Liver (tissue), 9 donors: ENCODE measurements around the gene RAB30. TPM values are rescaled to one million over a fixed set of nuclear protein-coding genes. Genes with fewer than 3 reads are reported as not detected.
A peak's percentile ranks its signal among the peaks of the same experiment; 100 is the strongest.

Experiments
- DNase-seq: peaks from one replicate; pipeline ENCODE4 v3.0.0-alpha.2; 2017; ENCODE audit warnings: low spot score
- H3K27ac ChIP-seq, 2 donors: one replicate each; pipeline ENCODE4 v1.7.0; 2013; ENCODE audit warnings: inconsistent platforms in 2 of 2, low read length in 2 of 2, control low read depth in 1 of 2, low read depth in 1 of 2, mild to moderate bottlenecking in 1 of 2
- H3K27me3 ChIP-seq, 4 donors: one replicate each; pipeline versions ENCODE4 v1.6.1 to v1.7.0; 2013; ENCODE audit warnings: low read length in 3 of 4, inconsistent platforms in 1 of 4, mild to moderate bottlenecking in 1 of 4, moderate library complexity in 1 of 4; ENCODE audit not compliant: control insufficient read depth in 4 of 4, insufficient read depth in 4 of 4
- H3K36me3 ChIP-seq, 4 donors: one replicate each; pipeline versions ENCODE4 v1.6.1 to v1.7.0; 2013; ENCODE audit warnings: low read length in 3 of 4, mild to moderate bottlenecking in 3 of 4, low read depth in 1 of 4, moderate library complexity in 1 of 4; ENCODE audit not compliant: control insufficient read depth in 4 of 4, insufficient read depth in 3 of 4
- H3K4me1 ChIP-seq, 4 donors: one replicate each; pipeline versions ENCODE4 v1.6.1 to v1.7.0; 2013; ENCODE audit warnings: low read length in 3 of 4, mild to moderate bottlenecking in 3 of 4, moderate library complexity in 1 of 4; ENCODE audit not compliant: control insufficient read depth in 4 of 4, insufficient read depth in 4 of 4
- H3K4me3 ChIP-seq, 3 donors: one replicate each; pipeline versions ENCODE4 v1.6.1 to v1.7.0; 2013; ENCODE audit warnings: low read length in 3 of 3, control low read depth in 1 of 3, low read depth in 1 of 3, mild to moderate bottlenecking in 1 of 3
- H3K9ac ChIP-seq, 2 donors: one replicate each; pipeline ENCODE4 v1.7.0; 2013; ENCODE audit warnings: low read length in 2 of 2, mild to moderate bottlenecking in 2 of 2, moderate library complexity in 2 of 2, control low read depth in 1 of 2, low read depth in 1 of 2
- H3K9me3 ChIP-seq, 4 donors: one replicate each; pipeline versions ENCODE4 v1.6.1 to v1.7.0; 2013; ENCODE audit warnings: low read length in 3 of 4; ENCODE audit not compliant: control insufficient read depth in 4 of 4
- EGR1 ChIP-seq, 2 donors: IDR thresholded peaks; 2 replicates each; pipeline ENCODE4 v1.6.1; 2016 to 2018; ENCODE audit warnings: antibody characterized with exemption in 2 of 2, low read depth in 2 of 2
- FOXA1 ChIP-seq: IDR thresholded peaks from 2 replicates; pipeline ENCODE4 v1.6.1; 2016; ENCODE audit warnings: antibody characterized with exemption
- FOXA2 ChIP-seq: IDR thresholded peaks from 2 replicates; pipeline ENCODE4 v1.6.1; 2016; ENCODE audit warnings: antibody characterized with exemption
- GABPA ChIP-seq, 2 donors: IDR thresholded peaks in 1 of 2; conservative IDR thresholded peaks in 1 of 2; 2 replicates each; pipeline ENCODE4 v1.6.1; 2016; ENCODE audit warnings: antibody characterized with exemption in 2 of 2, mild to moderate bottlenecking in 1 of 2, moderate library complexity in 1 of 2
- HNF4A ChIP-seq, 2 donors: conservative IDR thresholded peaks; 2 replicates each; pipeline ENCODE4 v1.6.1; 2016; ENCODE audit warnings: antibody characterized with exemption in 2 of 2, mild to moderate bottlenecking in 2 of 2
- HNF4G ChIP-seq: IDR thresholded peaks from 2 replicates; pipeline ENCODE4 v1.6.1; 2016; ENCODE audit warnings: antibody characterized with exemption
- JUND ChIP-seq, 2 donors: IDR thresholded peaks; 2 replicates each; pipeline ENCODE4 v1.6.1; 2016; ENCODE audit warnings: antibody characterized with exemption in 2 of 2
- NR2F2 ChIP-seq: IDR thresholded peaks from 2 replicates; pipeline ENCODE4 v1.6.1; 2016; ENCODE audit warnings: antibody characterized with exemption
- RAD21 ChIP-seq, 2 donors: IDR thresholded peaks; 2 replicates each; pipeline ENCODE4 v1.6.1; 2016; ENCODE audit warnings: antibody characterized with exemption in 2 of 2, mild to moderate bottlenecking in 2 of 2
- RXRA ChIP-seq, 2 donors: IDR thresholded peaks; 2 replicates each; pipeline ENCODE4 v1.6.1; 2017 to 2018; ENCODE audit warnings: antibody characterized with exemption in 2 of 2, mild to moderate bottlenecking in 1 of 2
- SP1 ChIP-seq: IDR thresholded peaks from 2 replicates; pipeline ENCODE4 v1.6.1; 2018; ENCODE audit warnings: antibody characterized with exemption, mild to moderate bottlenecking
- TAF1 ChIP-seq: conservative IDR thresholded peaks from 2 replicates; pipeline ENCODE4 v1.6.1; 2016; ENCODE audit warnings: antibody characterized with exemption, mild to moderate bottlenecking
- YY1 ChIP-seq: IDR thresholded peaks from 2 replicates; pipeline ENCODE4 v1.6.1; 2016; ENCODE audit warnings: antibody characterized with exemption, mild to moderate bottlenecking
- WGBS: extraction: QIAGEN DNeasy Blood & Tissue Kit; methylation state at CpG from one replicate; pipeline ENCODE4 v1.1.7; 2013; 5-methylcytosine and 5-hydroxymethylcytosine counted together
- polyA plus RNA-seq, 2 donors: library from polyadenylated mRNA; stranded (reverse) in 1 of 2; unstranded in 1 of 2; fragments of 200-250 nt in 1 of 2; fragments of >200 nt in 1 of 2; fragmentation: Nextera tagmentation in 1 of 2; extraction: Ambion mirVana in 1 of 2; gene quantifications; one replicate each; pipeline versions ENCODE4 v1.2.1 to v1.2.3, GENCODE V29; 2013 to 2015
- total RNA-seq, 2 donors: library from RNA; depleted of rRNA; stranded (reverse); fragments of >200 nt; gene quantifications; one replicate each; pipeline ENCODE4 v1.2.3, GENCODE V29; 2014
- TF ChIP-seq, protein P1 (sequence below): IDR thresholded peaks from 2 replicates; pipeline ENCODE4 v1.6.1; 2016; ENCODE audit warnings: antibody characterized with exemption
- TF ChIP-seq, protein P2 (sequence below): IDR thresholded peaks from 2 replicates; pipeline ENCODE4 v1.6.1; 2016; ENCODE audit warnings: antibody characterized with exemption
- TF ChIP-seq, protein P3 (sequence below): IDR thresholded peaks from 2 replicates; pipeline ENCODE4 v1.6.1; 2016; ENCODE audit warnings: antibody characterized with exemption
- TF ChIP-seq, protein P4 (sequence below): fragments of 150-350 bp; IDR thresholded peaks from 2 replicates; pipeline ENCODE4 v1.5.1; 2017; ENCODE audit warnings: improper control_type of control experiment, low read depth, low read length; ENCODE audit not compliant: missing input control
- TF ChIP-seq, protein P5 (sequence below): IDR thresholded peaks from 2 replicates; pipeline ENCODE4 v1.6.1; 2016; ENCODE audit warnings: antibody characterized with exemption, mild to moderate bottlenecking
- donor health status: healthy.
- donor health status: healthy.
- donor health status: healthy.
- donor health status: healthy.
- donor health status: healthy.

The RAB30 gene
- total and polyA plus RNA-seq, 4 donors = 2.4 to 5.4 (median 3.2) TPM

DNA sequence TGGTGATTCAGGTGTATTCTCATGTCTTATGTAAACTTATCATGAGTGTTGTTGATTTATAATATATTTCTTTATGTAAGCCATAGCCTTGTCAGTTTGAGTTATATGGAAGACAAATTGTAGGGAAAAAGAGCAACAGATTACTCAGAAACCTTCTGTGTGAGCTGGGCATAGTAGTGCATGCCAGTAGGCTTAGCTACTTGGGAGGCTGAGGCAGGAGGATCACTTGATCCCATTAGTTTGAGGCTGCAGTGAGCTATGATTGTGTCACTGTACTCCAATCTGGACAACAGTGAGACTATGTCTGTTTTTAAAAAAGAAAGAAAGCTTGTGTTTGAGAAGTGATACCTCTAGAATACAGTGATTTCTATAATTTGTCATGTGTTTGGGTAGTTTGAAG lies 2.2 kb upstream of the RAB30 start:
- Histone ChIP-seq H3K4me1 (peaks cover 2 to 25% (median 8%) of the 10 kb centered on the region in 4 donors), H3K9ac (no peak overlapping the region), H3K9me3 (no peaks in the 10 kb centered on the region), H3K27ac (no peak overlapping the region), H3K36me3 (peaks cover 0 to 8% (median 3%) of the 10 kb centered on the region in 4 donors), H3K27me3 (no peaks in the 10 kb centered on the region), H3K4me3 (no peak overlapping the region)
- no peak for DNase-seq
- TF ChIP-seq HNF4G = no peak
- no peak for TF ChIP-seq HNF4A (conservative IDR thresholded peaks at IDR 0.05)
- no peak for TF ChIP-seq GABPA (IDR thresholded peaks at IDR 0.05 in 1 of 2, conservative IDR thresholded peaks at IDR 0.05 in 1 of 2)
- TF ChIP-seq, protein P1, sequence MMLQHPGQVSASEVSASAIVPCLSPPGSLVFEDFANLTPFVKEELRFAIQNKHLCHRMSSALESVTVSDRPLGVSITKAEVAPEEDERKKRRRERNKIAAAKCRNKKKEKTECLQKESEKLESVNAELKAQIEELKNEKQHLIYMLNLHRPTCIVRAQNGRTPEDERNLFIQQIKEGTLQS = no peak
- no peak for TF ChIP-seq FOXA2
- no peak for TF ChIP-seq TAF1
- no peak for TF ChIP-seq SP1
- no peak for TF ChIP-seq YY1
- no peak for TF ChIP-seq FOXA1
- TF ChIP-seq RXRA (IDR thresholded peaks at IDR 0.05) = no peak
- TF ChIP-seq EGR1 (IDR thresholded peaks at IDR 0.05; ENCODE audit: low read depth in 2 of 2) = no peak
- TF ChIP-seq NR2F2 = no peak
- TF ChIP-seq, protein P2, sequence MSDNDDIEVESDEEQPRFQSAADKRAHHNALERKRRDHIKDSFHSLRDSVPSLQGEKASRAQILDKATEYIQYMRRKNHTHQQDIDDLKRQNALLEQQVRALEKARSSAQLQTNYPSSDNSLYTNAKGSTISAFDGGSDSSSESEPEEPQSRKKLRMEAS = no peak
- TF ChIP-seq JUND (IDR thresholded peaks at IDR 0.05) = no peak
- TF ChIP-seq, protein P3, sequence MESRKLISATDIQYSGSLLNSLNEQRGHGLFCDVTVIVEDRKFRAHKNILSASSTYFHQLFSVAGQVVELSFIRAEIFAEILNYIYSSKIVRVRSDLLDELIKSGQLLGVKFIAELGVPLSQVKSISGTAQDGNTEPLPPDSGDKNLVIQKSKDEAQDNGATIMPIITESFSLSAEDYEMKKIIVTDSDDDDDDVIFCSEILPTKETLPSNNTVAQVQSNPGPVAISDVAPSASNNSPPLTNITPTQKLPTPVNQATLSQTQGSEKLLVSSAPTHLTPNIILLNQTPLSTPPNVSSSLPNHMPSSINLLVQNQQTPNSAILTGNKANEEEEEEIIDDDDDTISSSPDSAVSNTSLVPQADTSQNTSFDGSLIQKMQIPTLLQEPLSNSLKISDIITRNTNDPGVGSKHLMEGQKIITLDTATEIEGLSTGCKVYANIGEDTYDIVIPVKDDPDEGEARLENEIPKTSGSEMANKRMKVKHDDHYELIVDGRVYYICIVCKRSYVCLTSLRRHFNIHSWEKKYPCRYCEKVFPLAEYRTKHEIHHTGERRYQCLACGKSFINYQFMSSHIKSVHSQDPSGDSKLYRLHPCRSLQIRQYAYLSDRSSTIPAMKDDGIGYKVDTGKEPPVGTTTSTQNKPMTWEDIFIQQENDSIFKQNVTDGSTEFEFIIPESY = no peak
- TF ChIP-seq, protein P4, sequence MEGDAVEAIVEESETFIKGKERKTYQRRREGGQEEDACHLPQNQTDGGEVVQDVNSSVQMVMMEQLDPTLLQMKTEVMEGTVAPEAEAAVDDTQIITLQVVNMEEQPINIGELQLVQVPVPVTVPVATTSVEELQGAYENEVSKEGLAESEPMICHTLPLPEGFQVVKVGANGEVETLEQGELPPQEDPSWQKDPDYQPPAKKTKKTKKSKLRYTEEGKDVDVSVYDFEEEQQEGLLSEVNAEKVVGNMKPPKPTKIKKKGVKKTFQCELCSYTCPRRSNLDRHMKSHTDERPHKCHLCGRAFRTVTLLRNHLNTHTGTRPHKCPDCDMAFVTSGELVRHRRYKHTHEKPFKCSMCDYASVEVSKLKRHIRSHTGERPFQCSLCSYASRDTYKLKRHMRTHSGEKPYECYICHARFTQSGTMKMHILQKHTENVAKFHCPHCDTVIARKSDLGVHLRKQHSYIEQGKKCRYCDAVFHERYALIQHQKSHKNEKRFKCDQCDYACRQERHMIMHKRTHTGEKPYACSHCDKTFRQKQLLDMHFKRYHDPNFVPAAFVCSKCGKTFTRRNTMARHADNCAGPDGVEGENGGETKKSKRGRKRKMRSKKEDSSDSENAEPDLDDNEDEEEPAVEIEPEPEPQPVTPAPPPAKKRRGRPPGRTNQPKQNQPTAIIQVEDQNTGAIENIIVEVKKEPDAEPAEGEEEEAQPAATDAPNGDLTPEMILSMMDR = no peak

DNA sequence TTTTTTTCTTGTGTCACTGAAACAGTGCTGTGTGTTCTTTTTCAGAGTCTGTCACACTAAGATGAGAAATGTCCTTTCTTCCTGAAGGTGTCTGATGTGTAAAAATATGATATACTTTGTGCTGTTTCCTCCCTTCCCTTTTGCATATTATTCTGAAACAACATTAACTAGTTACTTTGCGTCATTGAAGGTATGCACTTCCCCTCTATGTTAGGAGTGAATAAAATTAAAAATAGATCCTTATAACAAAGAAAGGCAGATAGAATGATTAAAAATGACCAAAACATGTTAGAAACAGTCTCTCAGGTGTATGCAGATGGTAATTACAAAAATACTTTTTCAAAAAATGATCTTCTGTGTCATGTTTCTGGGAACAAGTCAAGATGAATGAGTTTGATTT lies 1.6 kb upstream of the RAB30 start:
- Histone ChIP-seq H3K9me3 (no peaks in the 10 kb centered on the region), H3K9ac (peak overlapping the region; percentile 95 to 100), H3K4me3 (peak overlapping the region; percentile 62 to 98 (median 84)), H3K27ac (no peak overlapping the region), H3K36me3 (peaks cover 0 to 8% (median 3%) of the 10 kb centered on the region in 4 donors), H3K27me3 (no peaks in the 10 kb centered on the region), H3K4me1 (peaks cover 2 to 31% (median 10%) of the 10 kb centered on the region in 4 donors)
- TF ChIP-seq GABPA (IDR thresholded peaks at IDR 0.05 in 1 of 2, conservative IDR thresholded peaks at IDR 0.05 in 1 of 2) (no peak), YY1 (no peak), FOXA2 (no peak), TAF1 (no peak), EGR1 (IDR thresholded peaks at IDR 0.05; ENCODE audit: low read depth in 2 of 2) (no peak), HNF4A (conservative IDR thresholded peaks at IDR 0.05) (no peak), NR2F2 (no peak), HNF4G (no peak), SP1 (no peak), RXRA (IDR thresholded peaks at IDR 0.05) (no peak), JUND (IDR thresholded peaks at IDR 0.05) (no peak), RAD21 (IDR thresholded peaks at IDR 0.05) (no peak), FOXA1 (no peak)
- TF ChIP-seq, protein P2 = no peak
- TF ChIP-seq, protein P1 = no peak
- TF ChIP-seq, protein P5, sequence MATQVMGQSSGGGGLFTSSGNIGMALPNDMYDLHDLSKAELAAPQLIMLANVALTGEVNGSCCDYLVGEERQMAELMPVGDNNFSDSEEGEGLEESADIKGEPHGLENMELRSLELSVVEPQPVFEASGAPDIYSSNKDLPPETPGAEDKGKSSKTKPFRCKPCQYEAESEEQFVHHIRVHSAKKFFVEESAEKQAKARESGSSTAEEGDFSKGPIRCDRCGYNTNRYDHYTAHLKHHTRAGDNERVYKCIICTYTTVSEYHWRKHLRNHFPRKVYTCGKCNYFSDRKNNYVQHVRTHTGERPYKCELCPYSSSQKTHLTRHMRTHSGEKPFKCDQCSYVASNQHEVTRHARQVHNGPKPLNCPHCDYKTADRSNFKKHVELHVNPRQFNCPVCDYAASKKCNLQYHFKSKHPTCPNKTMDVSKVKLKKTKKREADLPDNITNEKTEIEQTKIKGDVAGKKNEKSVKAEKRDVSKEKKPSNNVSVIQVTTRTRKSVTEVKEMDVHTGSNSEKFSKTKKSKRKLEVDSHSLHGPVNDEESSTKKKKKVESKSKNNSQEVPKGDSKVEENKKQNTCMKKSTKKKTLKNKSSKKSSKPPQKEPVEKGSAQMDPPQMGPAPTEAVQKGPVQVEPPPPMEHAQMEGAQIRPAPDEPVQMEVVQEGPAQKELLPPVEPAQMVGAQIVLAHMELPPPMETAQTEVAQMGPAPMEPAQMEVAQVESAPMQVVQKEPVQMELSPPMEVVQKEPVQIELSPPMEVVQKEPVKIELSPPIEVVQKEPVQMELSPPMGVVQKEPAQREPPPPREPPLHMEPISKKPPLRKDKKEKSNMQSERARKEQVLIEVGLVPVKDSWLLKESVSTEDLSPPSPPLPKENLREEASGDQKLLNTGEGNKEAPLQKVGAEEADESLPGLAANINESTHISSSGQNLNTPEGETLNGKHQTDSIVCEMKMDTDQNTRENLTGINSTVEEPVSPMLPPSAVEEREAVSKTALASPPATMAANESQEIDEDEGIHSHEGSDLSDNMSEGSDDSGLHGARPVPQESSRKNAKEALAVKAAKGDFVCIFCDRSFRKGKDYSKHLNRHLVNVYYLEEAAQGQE = no peak
- TF ChIP-seq, protein P3 = no peak
- 85% methylated on average over 1 of the region's 1 CpG for WGBS
- DNase-seq = no peak
